Loucy (cell line): ENCODE data around the gene STEAP4.

Experiments used
- EZH2phosphoT487 ChIP-seq: fragments of 200-600 bp; IDR thresholded peaks from 2 replicates; pipeline ENCODE4 v1.6.1; 2018; ENCODE audit warnings: antibody characterized with exemption, mild to moderate bottlenecking, moderate library complexity, borderline replicate concordance
- TF ChIP-seq, protein P1 (sequence below): fragments of 200-600 bp; sonication (generic); conservative IDR thresholded peaks from 2 replicates; pipeline ENCODE4 v1.5.1; 2014; ENCODE audit warnings: mild to moderate bottlenecking, antibody characterized with exemption, low read length

DNA sequence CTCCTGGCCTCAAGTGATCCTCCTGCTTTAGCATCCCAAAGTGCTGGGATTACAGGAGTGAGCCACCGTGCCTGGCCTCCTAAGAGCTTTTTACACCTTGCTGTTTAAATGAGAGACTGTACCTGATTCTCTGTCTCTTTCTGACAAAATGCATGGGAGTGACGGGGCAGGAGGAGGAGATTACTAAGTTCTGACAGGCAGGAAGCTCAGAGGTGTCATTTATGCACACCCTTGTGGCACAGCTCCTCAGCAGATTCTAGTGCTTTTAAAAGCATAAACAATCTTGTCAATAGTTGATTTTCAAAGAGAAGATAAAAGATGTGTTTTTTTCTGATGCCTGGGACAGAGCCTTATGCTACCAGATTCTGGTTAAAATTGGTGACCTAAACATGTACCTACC, 39.7 kb upstream of the STEAP4 start:
- TF ChIP-seq, protein P1, sequence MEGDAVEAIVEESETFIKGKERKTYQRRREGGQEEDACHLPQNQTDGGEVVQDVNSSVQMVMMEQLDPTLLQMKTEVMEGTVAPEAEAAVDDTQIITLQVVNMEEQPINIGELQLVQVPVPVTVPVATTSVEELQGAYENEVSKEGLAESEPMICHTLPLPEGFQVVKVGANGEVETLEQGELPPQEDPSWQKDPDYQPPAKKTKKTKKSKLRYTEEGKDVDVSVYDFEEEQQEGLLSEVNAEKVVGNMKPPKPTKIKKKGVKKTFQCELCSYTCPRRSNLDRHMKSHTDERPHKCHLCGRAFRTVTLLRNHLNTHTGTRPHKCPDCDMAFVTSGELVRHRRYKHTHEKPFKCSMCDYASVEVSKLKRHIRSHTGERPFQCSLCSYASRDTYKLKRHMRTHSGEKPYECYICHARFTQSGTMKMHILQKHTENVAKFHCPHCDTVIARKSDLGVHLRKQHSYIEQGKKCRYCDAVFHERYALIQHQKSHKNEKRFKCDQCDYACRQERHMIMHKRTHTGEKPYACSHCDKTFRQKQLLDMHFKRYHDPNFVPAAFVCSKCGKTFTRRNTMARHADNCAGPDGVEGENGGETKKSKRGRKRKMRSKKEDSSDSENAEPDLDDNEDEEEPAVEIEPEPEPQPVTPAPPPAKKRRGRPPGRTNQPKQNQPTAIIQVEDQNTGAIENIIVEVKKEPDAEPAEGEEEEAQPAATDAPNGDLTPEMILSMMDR, result no peak
- TF ChIP-seq EZH2phosphoT487, result no peak
